HG03342 (cell line): ENCODE data around the gene USP6.
"Not testable (repeated sequence)": the region's sequence is repeated elsewhere in the genome, so short reads cannot be mapped to it uniquely, and the experiment has no call there.

Experiments used
- ATAC-seq: cut with Tn5 transposase; IDR thresholded peaks from one replicate; pipeline ENCODE4 v1.9.1; 2021; ENCODE audit warnings: mild to moderate bottlenecking, moderate library complexity; ENCODE audit not compliant: unreplicated experiment

The USP6 gene

GRCh38 chr17:5134571-5134970 is 18.7 kb downstream of the USP6 start:
- not testable (repeated sequence) for ATAC-seq

GRCh38 chr17:5135131-5135712 is 19.4 kb downstream of the USP6 start:
- ATAC-seq = not testable (repeated sequence)

- ATAC-seq = no peak
Observed at GRCh38 chr17:5135726-5136579, 20.1 kb downstream of the USP6 start.

- not testable (repeated sequence) for ATAC-seq
Observed at GRCh38 chr17:5136580-5137412, 21.0 kb downstream of the USP6 start.

- not testable (repeated sequence) for ATAC-seq
Observed at GRCh38 chr17:5137511-5138197, 21.8 kb downstream of the USP6 start.

GRCh38 chr17:5138198-5138544 is 22.3 kb downstream of the USP6 start:
- not testable (repeated sequence) for ATAC-seq

GRCh38 chr17:5138616-5139457 is 23.0 kb downstream of the USP6 start:
- no peak for ATAC-seq

GRCh38 chr17:5139458-5139732 is 23.6 kb downstream of the USP6 start:
- no peak for ATAC-seq

GRCh38 chr17:5142877-5143276 is 27.0 kb downstream of the USP6 start:
- ATAC-seq = not testable (repeated sequence)

- not testable (repeated sequence) for ATAC-seq
Observed at GRCh38 chr17:5146122-5146521, 30.3 kb downstream of the USP6 start.

- not testable (repeated sequence) for ATAC-seq
Observed at GRCh38 chr17:5160702-5161101, 44.9 kb downstream of the USP6 start.

- not testable (repeated sequence) for ATAC-seq
Observed at GRCh38 chr17:5161793-5162192, 46.0 kb downstream of the USP6 start.

GRCh38 chr17:5164436-5164835 is 48.6 kb downstream of the USP6 start:
- no peak for ATAC-seq

- not testable (repeated sequence) for ATAC-seq
Observed at GRCh38 chr17:5165791-5166564, 50.1 kb downstream of the USP6 start.

- not testable (repeated sequence) for ATAC-seq
Observed at GRCh38 chr17:5175027-5175426, 59.2 kb downstream of the USP6 start.

- ATAC-seq = no peak
Observed at GRCh38 chr17:5179003-5179402, 63.2 kb downstream of the USP6 start.

- no peak for ATAC-seq
Observed at GRCh38 chr17:5181509-5182305, 65.9 kb downstream of the USP6 start.

GRCh38 chr17:5182597-5183409 is 67.0 kb downstream of the USP6 start:
- ATAC-seq = no peak
